K562 (cell line): ENCODE measurements around the gene SUPT3H. TPM values are rescaled to one million over a fixed set of nuclear protein-coding genes. Genes with fewer than 3 reads are reported as not detected.

Experiments used
- ATAC-seq: fragments of 200-7000 bp; cut with Tn5 transposase; 3 replicates; pipeline ENCODE4 v1.9.1; 2020; ENCODE audit warnings: moderate library complexity
- BruUV-seq: library from RNA; stranded (reverse); fragments of 400-500 nt; replicated peaks from 2 replicates; lab custom pipeline; 2021; lab: Mats Ljungman, UMichigan
- CTCF ChIA-PET: fragments of 300-600 bp; formaldehyde crosslinking; extraction: SDS; loops from one replicate; lab custom pipeline; 2021; ENCODE audit warnings: low intra/inter-chr PET ratio; lab: Yijun Ruan, JAX
- POLR2A ChIA-PET: fragments of 300-600, 350-650 bp; sonication (Branson Sonifier 250); formaldehyde crosslinking; extraction: SDS; loops from one replicate; lab custom pipeline; 2021; ENCODE audit warnings: antibody characterized with exemption, inconsistent platforms; lab: Yijun Ruan, JAX
- DNase-seq, 4 experiments: peaks; one replicate each; pipeline versions ENCODE4 v3.0.0 to v3.0.0-alpha.2; 2011 to 2018; ENCODE audit warnings: low spot score in 3 of 4, mixed read lengths in 3 of 4; ENCODE audit errors: extremely low read depth in 1 of 4
- FAIRE-seq: peaks from 2 replicates; lab custom pipeline; 2011; peaks lifted over from hg19 to GRCh38; lab: Jason Lieb, UNC
- H2AFZ ChIP-seq: 2 replicates; pipeline ENCODE4 v1.6.0; 2011; ENCODE audit warnings: low read depth, low read length, control low read depth, inconsistent platforms
- H3K27ac ChIP-seq: fragments of 200-600 bp; 3 replicates; pipeline ENCODE4 v1.8.0; 2011; ENCODE audit warnings: low read depth, mild to moderate bottlenecking, control low read depth, inconsistent platforms, low read length, moderate library complexity, mixed read lengths; ENCODE audit errors: extremely low read depth
- H3K27me3 ChIP-seq, 2 experiments: fragments of 300-600 bp in 1 of 2; 2 replicates in 1 of 2; 3 replicates in 1 of 2; pipeline versions ENCODE4 v1.6.0 to v1.8.0; 2011; ENCODE audit warnings: inconsistent platforms in 2 of 2, low read length in 2 of 2, mild to moderate bottlenecking in 1 of 2, mixed read lengths in 1 of 2, moderate library complexity in 1 of 2; ENCODE audit not compliant: control insufficient read depth in 2 of 2, insufficient read depth in 2 of 2
- H3K36me3 ChIP-seq: fragments of 300-600 bp; 3 replicates; pipeline ENCODE4 v1.8.0; 2011; ENCODE audit warnings: mild to moderate bottlenecking, low read length, inconsistent platforms; ENCODE audit not compliant: control insufficient read depth, insufficient read depth
- H3K4me1 ChIP-seq, 2 experiments: fragments of 200-600 bp in 1 of 2; replicated peaks in 1 of 2; 2 replicates in 1 of 2; 3 replicates in 1 of 2; pipeline versions ENCODE4 v1.5.1 to v1.8.0; 2011; ENCODE audit warnings: inconsistent platforms in 2 of 2, low read length in 2 of 2, mild to moderate bottlenecking in 1 of 2, mixed read lengths in 1 of 2, moderate library complexity in 1 of 2; ENCODE audit not compliant: control insufficient read depth in 2 of 2, insufficient read depth in 2 of 2
- H3K4me2 ChIP-seq: 2 replicates; pipeline ENCODE4 v1.6.1; 2011; ENCODE audit warnings: low read length, control low read depth, inconsistent platforms, mixed read lengths; ENCODE audit not compliant: insufficient read depth
- H3K4me3 ChIP-seq: fragments of 200-600 bp; sonication (generic), shearing (Covaris generic); 2 replicates; pipeline ENCODE4 v1.5.1; 2016; ENCODE audit warnings: control low read depth, inconsistent platforms
- H3K79me2 ChIP-seq: fragments of 200-600 bp; 3 replicates; pipeline ENCODE4 v1.8.0; 2011; ENCODE audit warnings: low read length, inconsistent platforms; ENCODE audit not compliant: control insufficient read depth, insufficient read depth
- H3K9ac ChIP-seq, 2 experiments: 2 replicates each; pipeline versions ENCODE4 v1.6.0 to v1.6.1; 2011; ENCODE audit warnings: low read depth in 2 of 2, low read length in 2 of 2, control low read depth in 1 of 2, inconsistent platforms in 1 of 2, mild to moderate bottlenecking in 1 of 2, mixed read lengths in 1 of 2; ENCODE audit not compliant: insufficient read depth in 1 of 2
- H3K9me1 ChIP-seq: one replicate; pipeline ENCODE4 v1.6.0; 2011; ENCODE audit warnings: inconsistent platforms, mild to moderate bottlenecking, low read length, moderate library complexity; ENCODE audit not compliant: control insufficient read depth, insufficient read depth
- H3K9me3 ChIP-seq: replicated peaks from 2 replicates; pipeline ENCODE4 v1.5.1; 2011; ENCODE audit warnings: low read depth, low read length, inconsistent platforms; ENCODE audit not compliant: control insufficient read depth, insufficient read depth
- H4K20me1 ChIP-seq: replicated peaks from 2 replicates; pipeline ENCODE4 v1.6.1; 2011; ENCODE audit warnings: low read length, inconsistent platforms, mixed read lengths; ENCODE audit not compliant: control insufficient read depth, insufficient read depth
- ARID2 ChIP-seq: fragments of 450-650 bp; IDR thresholded peaks from 2 replicates; pipeline ENCODE4 v1.6.1; 2017; ENCODE audit warnings: antibody characterized with exemption, mild to moderate bottlenecking
- CBX3 ChIP-seq, 2 experiments: IDR thresholded peaks; 1 replicate in 1 of 2; 2 replicates in 1 of 2; pipeline ENCODE4 v1.6.1; 2012; ENCODE audit warnings: inconsistent platforms in 2 of 2, low read length in 2 of 2, borderline replicate concordance in 1 of 2, control low read depth in 1 of 2
- DMBX1 ChIP-seq: fragments of 250-450 bp; sonication (Bioruptor Pico); IDR thresholded peaks from 2 replicates; pipeline ENCODE4 v1.8.0; 2022; ENCODE audit warnings: inconsistent platforms, mild to moderate bottlenecking, moderate library complexity, borderline replicate concordance
- EWSR1 ChIP-seq: fragments of 450-650 bp; IDR thresholded peaks from 2 replicates; pipeline ENCODE4 v1.6.1; 2018; ENCODE audit warnings: borderline replicate concordance, mild to moderate bottlenecking, low read depth, moderate library complexity; ENCODE audit not compliant: partially characterized antibody
- HMG20B ChIP-seq: fragments of 250-450 bp; sonication (Bioruptor Pico); IDR thresholded peaks from 2 replicates; pipeline ENCODE4 v1.5.0; 2021; ENCODE audit warnings: mild to moderate bottlenecking
- JUND ChIP-seq, 2 experiments: IDR thresholded peaks; 2 replicates in 1 of 2; 3 replicates in 1 of 2; pipeline ENCODE4 v1.6.1; 2011; ENCODE audit warnings: borderline replicate concordance in 2 of 2, low read depth in 2 of 2, low read length in 2 of 2, improper control_type of control experiment in 1 of 2, missing biosample characterization in 1 of 2, missing genetic modification characterization in 1 of 2, missing genetic modification reagents in 1 of 2
- LEF1 ChIP-seq: fragments of 450-650 bp; IDR thresholded peaks from 2 replicates; pipeline ENCODE4 v1.6.1; 2016; ENCODE audit warnings: mild to moderate bottlenecking
- MAFK ChIP-seq: IDR thresholded peaks from 2 replicates; pipeline ENCODE4 v1.6.1; 2011; ENCODE audit warnings: low read length, improper control_type of control experiment
- RFX1 ChIP-seq: fragments of 450-650 bp; IDR thresholded peaks from 2 replicates; pipeline ENCODE4 v1.6.1; 2016; ENCODE audit warnings: mild to moderate bottlenecking, moderate library complexity
- SAP30 ChIP-seq: fragments of 200-600 bp; sonication (generic); IDR thresholded peaks from 2 replicates; pipeline ENCODE4 v1.6.1; 2012; ENCODE audit warnings: borderline replicate concordance, low read depth, mild to moderate bottlenecking, moderate library complexity, low read length, control low read depth, inconsistent platforms; ENCODE audit not compliant: insufficient read depth, poor library complexity, severe bottlenecking
- SMC3 ChIP-seq: conservative IDR thresholded peaks from 2 replicates; pipeline ENCODE4 v1.6.1; 2011; ENCODE audit warnings: low read depth, low read length, improper control_type of control experiment; ENCODE audit not compliant: insufficient read depth
- TARDBP ChIP-seq: fragments of 450-650 bp; IDR thresholded peaks from 2 replicates; pipeline ENCODE4 v1.6.1; 2016
- TBL1XR1 ChIP-seq, 2 experiments: IDR thresholded peaks; 2 replicates each; pipeline ENCODE4 v1.6.1; 2012; ENCODE audit warnings: improper control_type of control experiment in 2 of 2, low read length in 2 of 2, mild to moderate bottlenecking in 1 of 2
- TCF7L2 ChIP-seq: fragments of 150-350 bp; IDR thresholded peaks from 2 replicates; pipeline ENCODE4 v1.6.1; 2016; ENCODE audit warnings: low read depth, mild to moderate bottlenecking, low read length, moderate library complexity
- USF2 ChIP-seq: sonication (generic); formaldehyde crosslinking; IDR thresholded peaks from 2 replicates; pipeline ENCODE4 v1.5.0; 2020; ENCODE audit warnings: missing genetic modification reagents
- ZBTB7A ChIP-seq: IDR thresholded peaks from 2 replicates; pipeline ENCODE4 v1.6.1; 2011; ENCODE audit warnings: low read depth, mild to moderate bottlenecking, low read length, moderate library complexity, borderline replicate concordance; ENCODE audit not compliant: control insufficient read depth
- WGBS: fragments of 100-300 bp; shearing (Covaris generic); methylation state at CpG from one replicate; pipeline ENCODE4 v1.1.6; 2016; ENCODE audit warnings: low coverage, mixed read lengths; ENCODE audit not compliant: insufficient coverage; ENCODE audit errors: missing lambda C conversion rate; 5-methylcytosine and 5-hydroxymethylcytosine counted together
- in situ Hi-C: fragments of 300-500 bp; cut with MboI; formaldehyde crosslinking; loops from 4 replicates; pipeline ENCODE4 v1.15.0; 2018; ENCODE audit warnings: inconsistent platforms, mixed read lengths
- intact Hi-C: fragments of 100-400 bp; cut with micrococcal nuclease; formaldehyde crosslinking; loops from 2 replicates; pipeline ENCODE4 v1.14.2; 2022
- polyA plus RNA-seq, 8 experiments: library from polyadenylated mRNA; depleted of rRNA in 4 of 8; stranded (reverse) in 5 of 8; unstranded in 3 of 8; fragments of >200 nt; fragmentation: Nextera tagmentation in 2 of 8; fragmentation: Illumina TruSeq in 1 of 8; extraction: Ambion mirVana in 2 of 8; extraction: Trizol in 1 of 8; gene quantifications; 2 replicates each; pipeline versions ENCODE4 v1.2.1 to v1.2.3, GENCODE V29; 2011 to 2014; ENCODE audit warnings: inconsistent platforms in 1 of 8, missing spikeins in 1 of 8
- total RNA-seq, 7 experiments: library from RNA; depleted of rRNA in 6 of 7; stranded (reverse); fragments of >200 nt in 6 of 7; fragmentation: Illumina TruSeq in 2 of 7; extraction: Trizol in 2 of 7; gene quantifications; 2 replicates each; pipeline versions ENCODE4 v1.2.1 to v1.2.3, GENCODE V29; 2011 to 2021; ENCODE audit warnings: low replicate concordance in 1 of 7
- TF ChIP-seq, protein P1 (sequence below): sonication (generic); formaldehyde crosslinking; IDR thresholded peaks from 2 replicates; pipeline ENCODE4 v1.9.0; 2022; ENCODE audit warnings: mild to moderate bottlenecking, missing genetic modification reagents
- TF ChIP-seq, protein P2 (sequence below): fragments of 450-650 bp; formaldehyde crosslinking; IDR thresholded peaks from 2 replicates; pipeline ENCODE4 v1.4.0; 2020; ENCODE audit warnings: mild to moderate bottlenecking, moderate library complexity

SUPT3H gene
- total and polyA plus RNA-seq, 9 of the 15 experiments (the other 6 are each of a cell fraction or from before 2014, with no cell fraction given) = 7.2 to 16.3 (median 11.9) TPM

GRCh38 chr6:45426251-45426650 lies 48.5 kb upstream of the SUPT3H start:
- Histone ChIP-seq H3K9ac (no peak overlapping the region), H3K9me3 (no peaks in the 10 kb centered on the region), H3K9me1 (no peaks in the 10 kb centered on the region), H3K4me2 (no peak overlapping the region), H3K79me2 (no peaks in the 10 kb centered on the region), H3K36me3 (no peaks in the 10 kb centered on the region), H3K27me3 (peaks cover 0 to 4% of the 10 kb centered on the region in 2 experiments; a peak in 2 of 5 replicates), H3K27ac (no peak overlapping the region), H3K4me3 (no peak overlapping the region), H4K20me1 (no peaks in the 10 kb centered on the region), H3K4me1 (peaks cover 10 to 29% of the 10 kb centered on the region in 2 experiments; a peak in 4 of 5 replicates), H2AFZ (no peak overlapping the region)
- CTCF ChIA-PET = no interaction called here
- FAIRE-seq (peak; percentile 63), ATAC-seq (no peak), DNase-seq (no peak)
- no TSS peak for BruUV-seq
- in situ Hi-C loops = no loop called here
- POLR2A ChIA-PET = interaction anchor here (2.3 kb wide), 1 partner anchor 11 kb away, joined by 10 read pairs; no protein-coding TSS in a partner anchor
- WGBS = 79% methylated on average over 4 of the region's 4 CpGs
- intact Hi-C loops = loop anchor here (5.0 kb wide), 1 partner anchor 71 kb away; no protein-coding TSS in a partner anchor
- TF ChIP-seq USF2 (no peak), CBX3 (IDR thresholded peaks at IDR 0.05; ENCODE audit: borderline replicate concordance in 1 of 2, low read length in 2 of 2) (no peak), JUND (IDR thresholded peaks at IDR 0.05; ENCODE audit: borderline replicate concordance, low read depth, low read length) (no peak), JUND (tag; IDR thresholded peaks at IDR 0.05; ENCODE audit: borderline replicate concordance, low read depth, low read length) (no peak), SAP30 (no peak), TBL1XR1 (IDR thresholded peaks at IDR 0.05; ENCODE audit: low read length in 2 of 2) (no peak), HMG20B (CRISPR knock-in tag) (no peak), ARID2 (no peak), TARDBP (no peak), EWSR1 (no peak), DMBX1 (CRISPR knock-in tag) (no peak), RFX1 (no peak), TCF7L2 (no peak), LEF1 (no peak), SMC3 (no peak), MAFK (no peak), ZBTB7A (no peak)
- TF ChIP-seq, protein P1, sequence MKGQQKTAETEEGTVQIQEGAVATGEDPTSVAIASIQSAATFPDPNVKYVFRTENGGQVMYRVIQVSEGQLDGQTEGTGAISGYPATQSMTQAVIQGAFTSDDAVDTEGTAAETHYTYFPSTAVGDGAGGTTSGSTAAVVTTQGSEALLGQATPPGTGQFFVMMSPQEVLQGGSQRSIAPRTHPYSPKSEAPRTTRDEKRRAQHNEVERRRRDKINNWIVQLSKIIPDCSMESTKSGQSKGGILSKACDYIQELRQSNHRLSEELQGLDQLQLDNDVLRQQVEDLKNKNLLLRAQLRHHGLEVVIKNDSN = no peak
- TF ChIP-seq, protein P2, sequence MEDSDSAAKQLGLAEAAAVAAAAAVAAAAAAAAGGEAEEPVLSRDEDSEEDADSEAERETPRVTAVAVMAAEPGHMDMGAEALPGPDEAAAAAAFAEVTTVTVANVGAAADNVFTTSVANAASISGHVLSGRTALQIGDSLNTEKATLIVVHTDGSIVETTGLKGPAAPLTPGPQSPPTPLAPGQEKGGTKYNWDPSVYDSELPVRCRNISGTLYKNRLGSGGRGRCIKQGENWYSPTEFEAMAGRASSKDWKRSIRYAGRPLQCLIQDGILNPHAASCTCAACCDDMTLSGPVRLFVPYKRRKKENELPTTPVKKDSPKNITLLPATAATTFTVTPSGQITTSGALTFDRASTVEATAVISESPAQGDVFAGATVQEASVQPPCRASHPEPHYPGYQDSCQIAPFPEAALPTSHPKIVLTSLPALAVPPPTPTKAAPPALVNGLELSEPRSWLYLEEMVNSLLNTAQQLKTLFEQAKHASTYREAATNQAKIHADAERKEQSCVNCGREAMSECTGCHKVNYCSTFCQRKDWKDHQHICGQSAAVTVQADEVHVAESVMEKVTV (CRISPR knock-in tag) = no peak
